Fibroblast of pulmonary artery (primary cell): ENCODE measurements around the gene WDR35.

Experiments
- DNase-seq: peaks from one replicate; pipeline ENCODE4 v3.0.0-alpha.2; 2010; ENCODE audit warnings: low read depth
- H3K4me3 ChIP-seq: replicated peaks from 2 replicates; pipeline ENCODE4 v1.5.1; 2011; ENCODE audit warnings: low read depth, mild to moderate bottlenecking, control low read depth, low read length, moderate library complexity
- CTCF ChIP-seq: IDR thresholded peaks from 2 replicates; pipeline ENCODE4 v1.5.1; 2011; ENCODE audit warnings: mild to moderate bottlenecking, control low read depth, low read length, inconsistent platforms; ENCODE audit errors: missing control alignments

WDR35 gene

GRCh38 chr2:19989667-19990415 is at the start of gene WDR35:
WDR35 (minus strand) TSS chr2:19990105; CDS start chr2:19990015, 90 bp downstream.
- no peak for TF ChIP-seq CTCF
- DNase-seq: peak; percentile 87
- H3K4me3 ChIP-seq: peak within 1 kb of the TSS; percentile 97

GRCh38 chr2:20037660-20038059 is 47.8 kb upstream of the WDR35 start:
- TF ChIP-seq CTCF: no peak
- DNase-seq: no peak
- no peak overlapping the region for H3K4me3 ChIP-seq

GRCh38 chr2:20035955-20036666 is 46.2 kb upstream of the WDR35 start:
- no peak for DNase-seq
- no peak for TF ChIP-seq CTCF

GRCh38 chr2:20034821-20035220 is 44.9 kb upstream of the WDR35 start:
- TF ChIP-seq CTCF: no peak
- H3K4me3 ChIP-seq: no peak overlapping the region
- no peak for DNase-seq

More at GRCh38 chr2:20035955-20036666, 46.2 kb upstream of the WDR35 start:
- no peak overlapping the region for H3K4me3 ChIP-seq

- no peak for DNase-seq
These were observed 44.3 kb upstream of the WDR35 start for GRCh38 chr2:20034218-20034617.

GRCh38 chr2:20033322-20033721 is 43.4 kb upstream of the WDR35 start:
- no peak overlapping the region for H3K4me3 ChIP-seq
- no peak for DNase-seq
- TF ChIP-seq CTCF: no peak

More at GRCh38 chr2:20034218-20034617, 44.3 kb upstream of the WDR35 start:
- TF ChIP-seq CTCF: no peak
- no peak overlapping the region for H3K4me3 ChIP-seq
